Globus pallidus (tissue), 1 donor: ENCODE measurements around the gene PRELID2.
A peak's percentile ranks its signal among the peaks of the same experiment; 100 is the strongest.
"Not testable (repeated sequence)": the region's sequence is repeated elsewhere in the genome, so short reads cannot be mapped to it uniquely, and the experiment has no call there.

Experiments
- DNase-seq: peaks from one replicate; pipeline ENCODE4 v3.0.0-alpha.2; 2015; ENCODE audit warnings: low spot score

PRELID2 gene

GRCh38 chr5:145838276-145838675 is 3.1 kb upstream of the PRELID2 start:
- DNase-seq = no peak

- not testable (repeated sequence) for DNase-seq
Measured at GRCh38 chr5:145836241-145836640, 1.1 kb upstream of the PRELID2 start.

- no peak for DNase-seq
Measured at GRCh38 chr5:145835848-145836239, 702 bp upstream of the PRELID2 start.

GRCh38 chr5:145834554-145834916 is 607 bp downstream of the PRELID2 start:
- DNase-seq = no peak

GRCh38 chr5:145833631-145834200 is 1.4 kb downstream of the PRELID2 start:
- DNase-seq = no peak

- no peak for DNase-seq
Measured at GRCh38 chr5:145830594-145830993, 4.5 kb downstream of the PRELID2 start.

- DNase-seq = no peak
Measured at GRCh38 chr5:145829708-145830361, 5.3 kb downstream of the PRELID2 start.

- no peak for DNase-seq
Measured at GRCh38 chr5:145826895-145827674, 8.1 kb downstream of the PRELID2 start.

- DNase-seq = peak; percentile 25
Measured at GRCh38 chr5:145825751-145826180, 9.4 kb downstream of the PRELID2 start.

- DNase-seq = no peak
Measured at GRCh38 chr5:145824040-145824439, 11.1 kb downstream of the PRELID2 start.

- no peak for DNase-seq
Measured at GRCh38 chr5:145818604-145819003, 16.5 kb downstream of the PRELID2 start.

GRCh38 chr5:145812877-145813276 is 22.3 kb downstream of the PRELID2 start:
- no peak for DNase-seq

GRCh38 chr5:145811834-145812625 is 23.1 kb downstream of the PRELID2 start:
- DNase-seq = peak; percentile 54

GRCh38 chr5:145806923-145807322 is 28.2 kb downstream of the PRELID2 start:
- DNase-seq = no peak

GRCh38 chr5:145805819-145806218 is 29.3 kb downstream of the PRELID2 start:
- no peak for DNase-seq

GRCh38 chr5:145804701-145805100 is 30.4 kb downstream of the PRELID2 start:
- no peak for DNase-seq

GRCh38 chr5:145803112-145804004 is 31.8 kb downstream of the PRELID2 start:
- no peak for DNase-seq

- no peak for DNase-seq
Measured at GRCh38 chr5:145801195-145801594, 33.9 kb downstream of the PRELID2 start.

GRCh38 chr5:145800181-145800580 is 35.0 kb downstream of the PRELID2 start:
- no peak for DNase-seq

- DNase-seq = not testable (repeated sequence)
Measured at GRCh38 chr5:145798503-145798902, 36.6 kb downstream of the PRELID2 start.

- DNase-seq = no peak
Measured at GRCh38 chr5:145797336-145797735, 37.8 kb downstream of the PRELID2 start.
